Fibroblast of skin of left quadriceps (primary cell): ENCODE results near the gene SRBD1.

Experiments used
- DNase-seq, 2 experiments: peaks; one replicate each; pipeline ENCODE4 v3.0.0-alpha.2; 2013; ENCODE audit warnings: low read depth in 2 of 2

The SRBD1 gene

DNA sequence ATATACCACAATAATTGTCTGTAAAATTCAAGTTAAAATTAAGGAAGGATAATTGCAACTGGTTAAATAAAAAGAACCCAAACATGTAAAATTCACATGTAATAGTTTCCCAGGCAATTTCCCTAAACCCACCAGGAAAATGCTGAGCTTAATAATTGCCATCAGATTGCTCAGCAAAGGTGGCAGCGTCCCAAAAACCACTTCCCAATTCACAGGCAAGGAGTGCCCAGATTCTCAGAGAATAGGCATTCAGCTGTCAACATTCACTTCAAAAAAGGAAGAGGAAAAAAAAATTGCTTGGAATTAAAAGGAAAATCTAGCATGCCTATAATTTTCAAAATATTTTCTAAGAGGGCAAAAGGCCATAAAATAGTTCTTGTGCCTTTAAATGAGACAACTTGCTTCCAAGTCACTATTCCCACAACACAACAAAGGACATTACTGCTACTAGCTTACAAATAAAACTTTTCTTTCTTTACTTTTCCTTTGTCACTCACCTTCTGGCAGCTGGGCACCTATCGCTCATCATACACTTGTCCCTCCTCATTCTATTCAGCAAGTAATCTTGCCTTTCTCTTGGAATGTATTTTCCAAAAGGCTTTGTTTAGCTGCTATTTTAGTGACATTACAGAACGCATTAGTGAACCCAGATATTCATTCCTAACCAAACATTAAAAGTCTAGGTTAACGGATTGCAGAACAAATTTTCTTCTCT is 15.2 kb downstream of the SRBD1 start:
- DNase-seq: no peak

- DNase-seq: no peak
Measured at GRCh38 chr2:45591073-45591472, 20.0 kb downstream of the SRBD1 start.

- no peak for DNase-seq
Measured at GRCh38 chr2:45588158-45588829, 22.8 kb downstream of the SRBD1 start.

GRCh38 chr2:45586600-45586999 is 24.5 kb downstream of the SRBD1 start:
- no peak for DNase-seq

DNA sequence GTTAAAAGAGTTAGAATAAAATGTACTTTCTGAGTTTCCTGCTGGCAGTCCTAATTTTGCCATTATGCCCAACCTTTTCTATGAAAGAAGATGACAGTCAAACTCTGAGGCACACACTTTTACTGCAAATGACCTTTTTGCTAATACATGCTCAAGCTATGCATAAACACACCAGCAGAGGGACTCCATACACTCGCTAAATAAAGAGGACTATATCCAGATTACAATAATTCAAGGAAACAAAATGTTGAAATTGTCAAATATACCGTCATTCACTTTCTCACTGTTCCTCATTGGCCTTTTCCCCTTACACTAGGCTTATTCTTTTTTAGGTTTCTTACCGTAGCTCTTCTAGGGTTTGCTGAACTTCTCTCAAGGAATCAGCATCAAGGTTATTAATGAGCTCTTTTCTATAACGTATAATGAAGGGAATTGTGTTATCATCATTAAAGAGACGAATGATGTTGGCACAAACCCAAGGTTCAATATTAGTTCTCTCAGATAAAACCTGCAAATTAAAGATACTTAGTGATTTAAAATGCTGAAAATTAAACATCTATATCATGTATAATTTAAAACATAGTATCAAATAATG is 25.7 kb downstream of the SRBD1 start:
- peak in 1 of 2 experiments; percentile 15 for DNase-seq

- DNase-seq: no peak
Measured at GRCh38 chr2:45583977-45584376, 27.1 kb downstream of the SRBD1 start.

DNA sequence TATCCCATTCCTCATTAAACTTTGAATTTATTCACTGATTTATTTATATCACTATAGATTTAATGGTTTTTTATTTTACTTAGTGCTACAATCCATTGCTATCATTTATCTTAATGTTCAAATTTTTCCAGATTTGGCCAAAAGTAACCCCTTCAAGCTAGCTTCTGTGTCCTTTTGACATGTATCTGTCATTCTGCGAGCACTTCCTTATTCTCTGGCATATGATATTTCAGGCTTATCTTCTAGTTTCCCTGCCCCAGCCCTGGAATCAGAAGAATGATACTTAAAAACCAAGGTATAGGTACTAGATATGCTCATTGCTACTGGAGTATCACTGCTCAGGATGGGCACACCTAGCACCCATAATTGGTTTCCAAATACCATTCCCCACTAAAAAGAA is 28.5 kb downstream of the SRBD1 start:
- no peak for DNase-seq

GRCh38 chr2:45578056-45578843 is 32.8 kb downstream of the SRBD1 start:
- DNase-seq: peak in 1 of 2 experiments; percentile 12

DNA sequence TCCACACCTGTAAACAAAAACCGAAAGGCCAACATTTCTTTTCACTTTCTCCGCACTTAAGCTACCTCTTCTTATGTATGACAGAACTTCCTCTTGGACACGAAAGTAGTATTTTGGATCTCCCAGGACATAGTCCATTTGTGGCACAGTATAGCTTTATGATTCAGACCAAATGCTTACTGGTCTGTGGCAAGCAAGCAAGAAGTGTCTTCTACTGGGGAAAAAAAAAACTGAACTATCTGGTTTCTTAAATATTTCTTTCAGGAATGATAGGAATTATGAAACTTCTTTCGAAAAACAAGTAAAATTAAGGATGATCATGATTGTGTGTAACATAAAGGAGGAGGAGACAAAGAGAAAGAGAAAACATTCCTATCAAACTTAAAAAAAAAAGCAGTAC is 33.6 kb downstream of the SRBD1 start:
- peak in 1 of 2 experiments; percentile 25 for DNase-seq

- no peak for DNase-seq
Measured at GRCh38 chr2:45575881-45576280, 35.2 kb downstream of the SRBD1 start.

DNA sequence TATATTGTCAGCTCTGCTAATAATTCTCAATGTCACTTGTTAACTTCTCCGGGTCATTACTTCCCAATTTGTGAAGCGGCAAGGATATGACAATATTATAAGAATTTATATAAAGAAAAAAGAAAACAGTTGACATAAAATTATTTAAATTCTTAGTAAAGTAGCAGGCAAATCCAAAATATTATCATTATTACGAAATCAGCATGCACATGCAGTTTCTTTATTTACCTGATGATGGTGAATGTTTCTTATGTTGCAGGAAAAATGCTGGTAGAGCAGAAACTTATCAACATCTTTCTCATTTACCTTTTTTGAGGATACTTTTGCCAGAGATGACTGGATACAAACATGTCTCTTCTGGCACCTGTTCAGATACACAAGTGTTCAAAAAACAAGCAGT is 38.1 kb downstream of the SRBD1 start:
- no peak for DNase-seq

DNA sequence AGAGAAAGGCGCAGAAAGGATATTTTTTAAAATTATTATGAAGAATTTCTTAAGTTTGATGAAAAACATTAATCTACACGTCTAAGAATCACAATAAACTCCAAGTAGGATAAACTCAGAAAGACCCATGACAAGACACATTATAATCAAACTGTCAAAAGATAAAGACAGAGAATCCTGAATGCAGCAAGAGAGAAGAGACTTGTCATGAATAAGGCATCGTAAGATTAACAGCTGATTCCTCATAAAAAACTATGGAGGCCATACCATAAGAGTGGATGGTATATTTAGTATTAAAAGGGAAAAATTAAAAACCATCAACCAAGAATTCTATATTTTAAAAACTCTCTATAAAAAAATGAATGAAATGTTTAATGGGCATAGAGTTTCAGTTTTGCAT is 39.1 kb downstream of the SRBD1 start:
- DNase-seq: no peak

- no peak for DNase-seq
Measured at GRCh38 chr2:45570671-45571334, 40.3 kb downstream of the SRBD1 start.

DNA sequence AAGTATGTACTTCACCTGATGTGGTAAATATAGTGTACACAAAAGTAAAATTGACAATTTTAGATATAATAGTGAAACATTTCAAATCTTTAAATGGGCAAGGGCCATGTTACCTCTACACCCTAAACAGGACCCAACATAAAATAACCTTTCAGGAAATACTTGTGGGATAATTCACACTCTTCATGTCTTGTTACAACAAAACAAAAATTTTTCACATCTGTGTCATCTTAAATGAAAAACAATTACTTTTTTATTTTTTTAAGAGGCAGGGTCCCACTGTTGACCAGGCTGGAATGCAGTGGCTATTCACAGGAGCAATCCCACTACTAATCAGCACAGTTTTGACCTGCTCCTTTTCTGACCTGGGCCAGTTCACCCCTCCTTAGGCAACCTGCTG is 42.1 kb downstream of the SRBD1 start:
- DNase-seq: no peak

DNA sequence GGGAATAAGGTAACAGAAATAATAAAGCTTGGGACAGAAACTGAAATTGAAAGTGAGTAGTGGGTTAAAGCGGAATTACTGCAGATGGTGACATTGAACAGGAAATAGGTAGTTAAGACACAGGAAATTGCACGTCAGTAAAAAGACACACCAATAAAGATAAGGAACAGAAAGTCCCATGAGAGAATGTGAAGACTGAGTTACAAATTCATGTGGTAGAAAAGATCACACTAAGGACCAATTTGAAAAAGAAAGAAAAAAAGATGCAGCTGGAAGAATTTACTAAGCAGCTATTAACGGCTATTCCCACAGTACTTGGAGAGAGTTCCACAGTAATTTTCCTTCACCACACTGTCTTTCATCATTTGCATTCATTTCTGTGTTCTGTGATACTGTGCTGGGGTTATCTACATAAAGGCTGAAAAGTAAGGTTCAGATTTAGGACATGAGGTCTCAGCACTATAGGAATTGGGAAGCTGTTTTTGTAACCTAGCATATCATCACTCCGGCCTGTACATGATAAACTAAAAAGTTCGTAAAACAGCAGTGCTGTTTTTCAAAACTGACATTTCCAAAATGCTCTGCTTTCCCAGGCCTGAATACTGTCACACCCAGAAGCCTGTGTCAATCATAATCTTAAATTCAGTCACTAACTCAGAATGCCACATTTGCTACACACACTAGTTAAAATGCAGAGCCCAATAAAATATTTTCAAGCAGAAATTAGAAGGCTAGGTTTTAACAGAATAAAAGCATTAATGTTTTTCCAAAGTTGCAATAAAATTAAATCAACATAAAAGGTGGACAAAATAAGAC is 42.9 kb downstream of the SRBD1 start:
- no peak for DNase-seq

GRCh38 chr2:45567288-45567963 is 43.6 kb downstream of the SRBD1 start:
- no peak for DNase-seq

GRCh38 chr2:45559436-45559835 is 51.6 kb downstream of the SRBD1 start:
- no peak for DNase-seq

DNA sequence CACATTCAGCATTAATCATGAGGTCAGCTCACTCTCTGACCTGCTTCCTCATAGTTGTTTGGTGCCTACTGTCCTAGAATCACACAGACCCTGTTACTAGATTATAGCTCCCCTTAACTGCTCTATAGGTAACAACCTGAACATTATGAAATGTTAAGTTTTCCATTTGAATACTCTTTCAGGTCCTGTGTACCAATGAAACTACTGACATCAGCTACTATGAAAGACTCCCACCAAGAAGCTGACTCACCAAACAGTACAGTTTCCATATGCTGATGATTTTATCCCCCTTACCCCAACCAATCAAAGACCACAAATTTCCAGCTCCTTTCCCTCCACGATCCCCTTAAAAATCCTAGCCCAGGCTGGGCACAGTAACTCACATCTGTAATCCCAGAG is 56.3 kb downstream of the SRBD1 start:
- DNase-seq: no peak

DNA sequence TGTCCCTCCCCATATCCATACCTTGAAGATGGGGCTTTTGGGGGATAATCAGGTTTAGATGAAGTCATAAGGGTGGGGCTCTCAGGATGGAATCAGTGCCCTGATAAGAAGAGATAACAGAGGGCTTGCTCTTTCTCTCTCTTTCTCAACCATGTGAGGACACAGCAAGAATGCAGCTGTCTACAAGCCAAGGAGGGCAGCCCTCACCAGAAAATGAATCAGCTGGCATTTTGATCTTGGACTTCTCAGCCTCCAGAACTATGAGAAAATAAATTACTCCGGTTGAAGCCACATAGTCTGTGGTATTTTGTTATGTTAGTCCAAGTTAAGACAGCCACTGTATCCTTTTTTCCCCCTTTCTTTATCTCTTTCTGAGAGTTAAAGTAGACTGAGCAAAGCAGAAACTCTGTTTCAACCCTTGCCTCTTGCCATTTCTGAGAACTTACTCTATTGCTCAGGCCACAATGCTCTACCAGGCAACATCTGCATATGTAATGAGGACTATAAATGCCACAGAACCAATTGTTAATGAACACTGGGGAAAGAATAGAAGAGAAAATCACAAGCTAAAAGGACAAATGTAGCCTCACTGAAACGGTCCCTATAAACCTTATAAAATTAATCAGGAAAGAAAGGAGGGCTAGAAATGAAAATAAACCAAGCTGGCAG is 56.9 kb downstream of the SRBD1 start:
- DNase-seq: no peak

DNA sequence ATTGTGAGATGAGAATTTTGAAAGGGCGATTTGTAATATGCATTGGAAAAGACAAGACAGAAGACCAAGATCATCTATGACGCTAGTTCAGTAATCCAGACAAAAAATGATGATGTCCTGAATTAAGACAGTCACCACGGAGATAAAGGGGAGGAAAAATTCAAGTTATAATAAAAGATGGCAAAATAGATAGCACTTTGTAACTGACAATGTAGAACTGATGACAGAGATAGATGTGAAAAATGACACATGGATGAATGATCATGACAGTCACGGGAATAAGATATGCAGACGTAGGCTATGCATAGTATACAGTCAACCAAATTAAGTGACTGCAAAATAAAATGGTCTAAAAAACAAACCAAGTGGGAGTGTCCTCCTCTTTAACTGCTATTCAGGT is 59.2 kb downstream of the SRBD1 start:
- DNase-seq: no peak
